ENCODE results near the gene PSMD9. TPM values are rescaled to one million over a fixed set of nuclear protein-coding genes. Genes with fewer than 3 reads are reported as not detected.
A peak's percentile ranks its signal among the peaks of the same experiment; 100 is the strongest.

Gene PSMD9
- total RNA-seq, 1 experiment from 2014 or later: 66.0 TPM

GRCh38 chr12:121949648-121950397 lies 61.2 kb downstream of the PSMD9 start:
- no peak for DNase-seq
- TF ChIP-seq CTCF (IDR thresholded peaks at IDR 0.05; ENCODE audit: unreplicated experiment): no peak
- H3K4me1 Mint-ChIP-seq (ENCODE audit: low read depth, unreplicated experiment): no peaks in the 10 kb centered on the region
- BruUV-seq (replicated peaks): no TSS peak
- peaks cover 2% of the 10 kb centered on the region for H3K9me3 Mint-ChIP-seq (ENCODE audit: low read depth, unreplicated experiment)
- intact Hi-C loops (cut with micrococcal nuclease; ENCODE audit: unreplicated experiment): no loop called here
- no peak overlapping the region for H3K4me3 Mint-ChIP-seq (ENCODE audit: low read depth, unreplicated experiment)
- H3K27me3 Mint-ChIP-seq (ENCODE audit: unreplicated experiment): no peaks in the 10 kb centered on the region
- no peaks in the 10 kb centered on the region for H3K36me3 Mint-ChIP-seq (ENCODE audit: insufficient read depth, unreplicated experiment)
- CTCF ChIA-PET: interaction anchor here (0.6 kb wide), 1 partner anchor 156 kb away, joined by 3 read pairs; no protein-coding TSS in a partner anchor
- H3K27ac Mint-ChIP-seq (ENCODE audit: unreplicated experiment): no peak overlapping the region

GRCh38 chr12:121953117-121953692 lies 64.6 kb downstream of the PSMD9 start:
- DNase-seq: no peak
- intact Hi-C loops (cut with micrococcal nuclease; ENCODE audit: unreplicated experiment): no loop called here
- CTCF ChIA-PET: no interaction called here
- TF ChIP-seq CTCF (IDR thresholded peaks at IDR 0.05; ENCODE audit: unreplicated experiment): no peak
- H3K4me1 Mint-ChIP-seq (ENCODE audit: low read depth, unreplicated experiment): no peaks in the 10 kb centered on the region
- no peak overlapping the region for H3K4me3 Mint-ChIP-seq (ENCODE audit: low read depth, unreplicated experiment)
- H3K36me3 Mint-ChIP-seq (ENCODE audit: insufficient read depth, unreplicated experiment): no peaks in the 10 kb centered on the region
- H3K9me3 Mint-ChIP-seq (ENCODE audit: low read depth, unreplicated experiment): no peaks in the 10 kb centered on the region
- no peak overlapping the region for H3K27ac Mint-ChIP-seq (ENCODE audit: unreplicated experiment)
- BruUV-seq (replicated peaks): no TSS peak
- H3K27me3 Mint-ChIP-seq (ENCODE audit: unreplicated experiment): no peaks in the 10 kb centered on the region

DNA sequence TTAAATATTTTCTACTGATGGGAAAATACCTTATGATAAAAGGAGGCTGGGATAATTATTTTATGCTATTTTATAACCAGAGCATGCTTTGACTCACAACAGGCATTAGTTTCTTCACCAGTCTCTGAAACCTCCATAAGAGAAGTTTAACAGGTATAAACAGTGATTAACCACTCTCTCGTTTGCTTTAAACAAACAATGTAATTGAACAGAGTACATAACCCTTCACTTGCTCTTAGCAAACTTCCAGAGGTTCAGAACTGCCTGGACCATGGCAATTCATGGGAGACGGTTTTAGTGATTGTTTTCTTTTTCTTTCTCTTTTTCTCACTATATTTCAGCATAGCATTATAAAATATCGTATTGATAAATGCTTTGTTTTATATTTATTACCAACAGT lies 65.1 kb downstream of the PSMD9 start:
- H3K27ac Mint-ChIP-seq (ENCODE audit: unreplicated experiment): no peak overlapping the region
- CTCF ChIA-PET: no interaction called here
- no peaks in the 10 kb centered on the region for H3K36me3 Mint-ChIP-seq (ENCODE audit: insufficient read depth, unreplicated experiment)
- H3K4me3 Mint-ChIP-seq (ENCODE audit: low read depth, unreplicated experiment): no peak overlapping the region
- intact Hi-C loops (cut with micrococcal nuclease; ENCODE audit: unreplicated experiment): no loop called here
- no peak for DNase-seq
- H3K9me3 Mint-ChIP-seq (ENCODE audit: low read depth, unreplicated experiment): no peaks in the 10 kb centered on the region
- TF ChIP-seq CTCF (IDR thresholded peaks at IDR 0.05; ENCODE audit: unreplicated experiment): no peak
- H3K27me3 Mint-ChIP-seq (ENCODE audit: unreplicated experiment): no peaks in the 10 kb centered on the region
- BruUV-seq (replicated peaks): no TSS peak
- no peaks in the 10 kb centered on the region for H3K4me1 Mint-ChIP-seq (ENCODE audit: low read depth, unreplicated experiment)

DNA sequence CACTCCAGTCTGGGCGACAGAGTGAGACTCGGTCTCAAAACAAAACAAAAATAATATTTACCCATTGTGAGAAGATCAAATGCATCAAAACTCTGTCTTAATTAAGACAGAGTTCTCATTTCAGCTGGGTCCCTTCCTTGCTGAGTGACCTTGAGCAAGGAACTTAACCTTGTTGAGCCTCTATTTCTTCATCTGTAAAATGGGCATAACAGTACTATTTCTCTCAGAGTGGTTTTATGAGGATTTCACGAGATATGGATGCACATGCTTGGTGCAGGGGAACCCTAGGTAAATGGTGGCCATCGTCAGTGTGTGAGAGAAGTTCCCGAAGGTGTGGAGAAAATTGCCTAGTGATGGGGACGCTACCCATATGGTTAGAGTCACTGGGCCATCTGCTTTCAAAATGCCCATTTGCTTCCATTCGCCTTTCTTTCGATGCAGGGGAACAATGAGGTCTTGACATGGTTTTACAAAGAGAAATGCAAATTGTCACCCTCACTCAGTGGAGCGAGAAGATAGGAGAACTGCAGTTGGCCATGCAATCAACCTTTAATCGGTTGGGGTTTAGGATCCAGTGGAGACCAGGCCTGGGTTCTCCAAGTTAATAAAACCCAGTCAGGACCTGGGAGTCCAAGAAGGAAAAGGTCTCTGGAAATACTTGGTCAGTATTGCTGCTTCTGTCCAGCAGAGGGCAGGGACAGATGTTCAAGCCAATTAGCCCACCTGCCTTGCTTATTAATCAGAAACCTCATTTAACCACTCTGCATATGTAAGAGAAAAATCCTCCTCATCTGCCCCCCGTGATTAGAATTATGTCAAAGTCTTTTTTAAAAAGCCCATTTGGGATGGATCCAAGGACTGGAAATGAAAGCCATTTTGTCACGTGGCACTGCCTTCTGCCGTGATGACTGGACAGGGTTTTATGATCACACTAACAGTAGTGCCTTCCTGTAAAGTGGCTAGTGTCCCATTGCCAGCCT lies 67.0 kb downstream of the PSMD9 start:
- peak; percentile 74 for TF ChIP-seq CTCF (IDR thresholded peaks at IDR 0.05; ENCODE audit: unreplicated experiment)
- DNase-seq: peak; percentile 18
- intact Hi-C loops (cut with micrococcal nuclease; ENCODE audit: unreplicated experiment): no loop called here
- no peaks in the 10 kb centered on the region for H3K9me3 Mint-ChIP-seq (ENCODE audit: low read depth, unreplicated experiment)
- CTCF ChIA-PET: no interaction called here
- no peaks in the 10 kb centered on the region for H3K4me1 Mint-ChIP-seq (ENCODE audit: low read depth, unreplicated experiment)
- H3K36me3 Mint-ChIP-seq (ENCODE audit: insufficient read depth, unreplicated experiment): no peaks in the 10 kb centered on the region
- BruUV-seq (replicated peaks): no TSS peak
- no peak overlapping the region for H3K4me3 Mint-ChIP-seq (ENCODE audit: low read depth, unreplicated experiment)
- no peaks in the 10 kb centered on the region for H3K27me3 Mint-ChIP-seq (ENCODE audit: unreplicated experiment)
- H3K27ac Mint-ChIP-seq (ENCODE audit: unreplicated experiment): no peak overlapping the region
